ENCODE results near the gene RCAN3.
"Not testable (repeated sequence)": the region's sequence is repeated elsewhere in the genome, so short reads cannot be mapped to it uniquely, and the experiment has no call there.

Gene RCAN3

DNA sequence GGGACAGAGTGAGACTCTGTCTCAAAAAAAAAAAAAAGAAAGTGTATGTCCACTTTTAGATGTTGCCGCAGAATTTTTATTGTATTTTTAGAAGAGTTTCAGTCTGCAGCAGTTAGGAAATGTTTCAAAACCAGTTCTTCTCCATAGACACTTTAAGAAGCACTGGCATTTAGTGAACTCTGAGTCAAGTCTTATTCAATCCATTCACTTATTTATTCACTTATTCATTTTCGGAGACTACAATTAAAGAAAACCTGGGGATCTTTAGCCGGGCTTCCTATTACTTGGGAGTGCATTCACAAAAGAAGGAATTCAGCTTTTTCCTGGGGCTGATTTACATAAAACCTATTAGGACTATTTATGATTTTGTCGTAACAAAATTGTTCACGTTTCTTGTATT, 12.3 kb downstream of the RCAN3 start:
- no peak for DNase-seq (ENCODE audit: low spot score)

GRCh38 chr1:24515671-24516209, 13.1 kb downstream of the RCAN3 start:
- DNase-seq (ENCODE audit: low spot score) = peak; percentile 56

- no peak for DNase-seq (ENCODE audit: low spot score)
Measured at GRCh38 chr1:24516506-24516905, 13.9 kb downstream of the RCAN3 start.

DNA sequence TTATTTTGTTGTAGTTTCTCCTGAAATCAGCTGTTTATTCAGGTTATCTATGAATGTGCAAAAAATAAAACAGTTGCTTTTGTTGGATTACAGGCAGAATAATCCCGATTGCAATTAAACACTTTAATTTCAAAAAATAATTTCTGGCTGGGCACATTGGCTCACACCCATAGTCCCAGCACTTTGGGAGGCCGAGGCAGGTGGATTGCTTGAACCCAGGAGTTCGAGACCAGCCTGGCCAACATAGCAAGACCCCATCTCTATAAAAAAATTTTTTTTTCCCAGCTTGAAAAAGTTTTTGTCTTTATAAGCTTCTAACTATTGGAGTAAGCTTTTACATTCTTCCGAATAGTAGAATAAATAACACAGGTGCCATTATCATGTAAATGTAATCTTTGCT, 15.3 kb downstream of the RCAN3 start:
- DNase-seq (ENCODE audit: low spot score) = no peak

- DNase-seq (ENCODE audit: low spot score) = not testable (repeated sequence)
Measured at GRCh38 chr1:24520282-24520681, 17.6 kb downstream of the RCAN3 start.

GRCh38 chr1:24525606-24526005, 23.0 kb downstream of the RCAN3 start:
- no peak for DNase-seq (ENCODE audit: low spot score)

- no peak for DNase-seq (ENCODE audit: low spot score)
Measured at GRCh38 chr1:24526045-24526444, 23.4 kb downstream of the RCAN3 start.

DNA sequence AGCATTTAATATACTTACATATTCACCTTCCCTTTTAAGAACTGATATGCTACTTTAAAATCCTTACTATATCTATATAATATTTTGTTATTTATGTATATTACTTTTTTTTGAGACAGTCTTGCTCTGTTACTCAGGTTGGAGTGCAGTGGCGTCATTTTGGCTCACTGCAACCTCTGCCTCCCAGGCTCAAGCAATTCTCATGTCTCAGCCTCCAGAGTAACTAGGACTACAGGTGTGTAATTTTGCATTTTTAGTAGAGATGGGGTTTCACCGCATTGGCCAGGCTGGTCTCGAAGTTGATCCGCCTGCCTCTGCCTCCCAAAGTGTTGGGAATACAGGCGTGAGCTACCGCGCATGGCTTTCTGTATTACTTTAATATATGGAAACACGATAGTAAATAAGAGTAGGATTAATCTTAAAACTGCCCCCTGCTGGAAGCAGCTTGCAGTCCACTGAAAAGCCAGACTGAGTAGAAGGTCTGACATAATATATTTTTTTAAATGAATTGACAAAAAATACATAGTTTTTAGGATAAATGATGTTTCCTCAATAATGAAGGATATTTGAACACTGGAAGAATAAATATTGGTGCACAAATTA, 24.4 kb downstream of the RCAN3 start:
- DNase-seq (ENCODE audit: low spot score) = peak; percentile 37

GRCh38 chr1:24528744-24529143, 26.1 kb downstream of the RCAN3 start:
- no peak for DNase-seq (ENCODE audit: low spot score)

GRCh38 chr1:24529292-24529691, 26.7 kb downstream of the RCAN3 start:
- DNase-seq (ENCODE audit: low spot score) = not testable (repeated sequence)

- DNase-seq (ENCODE audit: low spot score) = no peak
Measured at GRCh38 chr1:24535021-24535424, 32.4 kb downstream of the RCAN3 start.

DNA sequence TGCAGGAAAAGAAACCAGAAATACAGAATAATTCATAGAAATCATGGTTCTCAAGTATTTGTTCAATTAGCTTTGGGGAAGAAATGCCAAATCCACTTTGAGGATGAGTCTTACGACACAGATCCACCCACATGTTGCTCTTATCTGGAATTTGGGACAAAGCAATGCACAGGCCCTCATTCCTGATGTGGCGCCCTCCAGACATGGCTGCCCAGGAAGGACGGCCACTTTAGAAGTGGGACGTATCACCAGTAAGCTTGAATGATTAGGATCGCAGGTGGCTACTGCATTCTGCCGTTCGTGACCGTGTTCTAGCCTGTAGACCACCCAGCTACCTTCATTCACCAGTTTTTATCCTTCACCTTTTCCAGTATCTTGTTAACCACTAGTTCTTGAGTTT, 33.1 kb downstream of the RCAN3 start:
- DNase-seq (ENCODE audit: low spot score) = no peak

DNA sequence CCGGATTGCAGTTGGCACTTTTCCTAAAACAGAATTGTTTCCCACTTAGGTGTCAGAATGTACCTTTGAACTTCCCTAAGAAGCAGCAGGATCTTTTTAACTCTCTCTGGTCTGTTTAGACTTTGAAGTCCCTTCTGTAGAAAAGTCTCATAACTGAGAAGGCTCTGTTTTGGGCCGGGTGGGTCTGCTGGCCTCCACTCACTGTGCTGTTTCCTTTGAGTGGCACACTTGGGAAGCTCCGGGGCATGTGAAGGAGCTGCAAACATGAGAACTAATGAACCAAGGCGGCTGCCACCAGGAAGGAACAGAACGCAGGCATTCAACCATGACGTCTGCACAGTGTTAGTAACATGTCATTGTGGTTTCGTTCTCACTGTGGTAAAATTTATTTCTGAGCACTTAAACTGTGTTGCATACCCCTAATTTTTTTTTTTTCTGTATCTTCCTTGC, 33.8 kb downstream of the RCAN3 start:
- no peak for DNase-seq (ENCODE audit: low spot score)

- no peak for DNase-seq (ENCODE audit: low spot score)
Measured at GRCh38 chr1:24540051-24540905, 37.6 kb downstream of the RCAN3 start.

GRCh38 chr1:24540906-24541710, 38.5 kb downstream of the RCAN3 start:
- DNase-seq (ENCODE audit: low spot score) = peak; percentile 61

GRCh38 chr1:24541711-24542346, 39.2 kb downstream of the RCAN3 start:
- no peak for DNase-seq (ENCODE audit: low spot score)

DNA sequence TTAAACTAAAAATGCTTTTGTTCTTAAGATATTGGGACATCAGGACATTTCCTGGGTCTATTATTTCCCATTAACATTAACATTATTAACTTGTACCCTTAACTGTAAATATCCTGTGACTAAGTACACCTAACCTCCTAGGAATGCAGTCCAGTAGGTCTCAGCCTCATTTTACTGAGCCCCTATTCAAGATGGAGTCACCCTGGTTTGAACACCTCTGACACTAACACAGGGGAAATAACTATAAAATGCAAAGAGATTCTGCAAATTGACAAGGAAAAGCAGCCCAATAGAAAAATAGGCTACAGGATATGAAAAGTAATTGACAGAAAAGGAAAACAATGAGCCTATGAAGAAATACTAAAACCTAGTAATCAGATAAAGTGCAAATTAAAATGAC, 41.6 kb downstream of the RCAN3 start:
- DNase-seq (ENCODE audit: low spot score) = no peak

GRCh38 chr1:24545662-24546061, 43.0 kb downstream of the RCAN3 start:
- DNase-seq (ENCODE audit: low spot score) = no peak

- no peak for DNase-seq (ENCODE audit: low spot score)
Measured at GRCh38 chr1:24547195-24547594, 44.6 kb downstream of the RCAN3 start.

DNA sequence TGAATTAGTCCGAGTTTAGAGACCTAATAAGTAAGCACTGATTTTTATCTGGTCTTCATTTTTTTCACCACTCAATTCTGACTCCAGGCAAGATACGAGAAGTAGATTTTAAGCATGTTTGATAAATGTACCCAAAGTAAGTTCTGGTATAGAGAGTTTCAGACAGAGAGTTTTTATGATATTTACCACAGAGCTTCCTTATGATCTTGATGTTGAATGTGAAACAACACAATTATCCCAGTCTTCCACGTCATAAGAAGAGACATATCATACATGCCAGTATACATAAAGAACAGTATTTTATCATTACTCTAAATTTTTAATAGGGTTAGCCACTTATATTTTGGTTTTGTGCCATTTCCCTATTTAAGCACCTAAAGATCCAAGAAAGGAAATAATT, 45.4 kb downstream of the RCAN3 start:
- DNase-seq (ENCODE audit: low spot score) = no peak

- DNase-seq (ENCODE audit: low spot score) = not testable (repeated sequence)
Measured at GRCh38 chr1:24549210-24549609, 46.6 kb downstream of the RCAN3 start.

Measured in GM03348 (cell line).